Esophagus squamous epithelium (tissue), 5 donors: ENCODE measurements around the gene ARRDC2. TPM values are rescaled to one million over a fixed set of nuclear protein-coding genes. Genes with fewer than 3 reads are reported as not detected.

Source experiments
- DNase-seq: peaks from one replicate; lab custom pipeline; 2025; lab: John Stamatoyannopoulos, UW
- H3K27ac ChIP-seq, 4 donors: fragments of 200-600 bp; sonication (generic); one replicate each; pipeline ENCODE4 v1.5.1; 2016 to 2019; ENCODE audit warnings: mild to moderate bottlenecking in 1 of 4
- H3K27me3 ChIP-seq, 4 donors: fragments of 200-600 bp; sonication (generic); 1 replicate in 3 of 4; 2 replicates in 1 of 4; pipeline versions ENCODE4 v1.5.1 to v1.6.0; 2017 to 2021; ENCODE audit warnings: antibody characterized with exemption in 1 of 4
- H3K36me3 ChIP-seq, 3 donors: fragments of 200-600 bp; sonication (generic); one replicate each; pipeline ENCODE4 v1.5.1; 2016 to 2019
- H3K4me1 ChIP-seq, 3 donors: fragments of 200-600 bp; sonication (generic); one replicate each; pipeline ENCODE4 v1.5.1; 2017 to 2019
- H3K4me3 ChIP-seq, 4 donors: fragments of 200-600 bp; sonication (generic); 1 replicate in 3 of 4; 2 replicates in 1 of 4; pipeline ENCODE4 v1.5.1; 2016 to 2019; ENCODE audit warnings: mild to moderate bottlenecking in 2 of 4, moderate library complexity in 1 of 4
- H3K9me3 ChIP-seq, 3 donors: fragments of 200-600 bp; sonication (generic); one replicate each; pipeline ENCODE4 v1.5.1; 2016 to 2019
- CTCF ChIP-seq, 6 experiments: fragments of 450-650 bp in 4 of 6; fragments of 200-600 bp in 2 of 6; sonication (generic) in 2 of 6; IDR thresholded peaks; one replicate each; pipeline ENCODE4 v1.5.1; 2016 to 2019; ENCODE audit warnings: antibody characterized with exemption in 6 of 6, mild to moderate bottlenecking in 4 of 6, moderate library complexity in 4 of 6
- POLR2A ChIP-seq, 4 donors: fragments of 450-650 bp; IDR thresholded peaks; one replicate each; pipeline ENCODE4 v1.6.1; 2017; ENCODE audit warnings: antibody characterized with exemption in 4 of 4, mild to moderate bottlenecking in 4 of 4, moderate library complexity in 3 of 4
- WGBS, 2 donors: methylation state at CpG; one replicate each; pipeline ENCODE4 v1.1.5; 2018; 5-methylcytosine and 5-hydroxymethylcytosine counted together
- intact Hi-C: fragments of 100-400 bp; cut with DNase I; formaldehyde crosslinking; loops from one replicate; pipeline ENCODE4 v1.15.0; 2022
- total RNA-seq, 4 donors: library from RNA; depleted of rRNA; stranded (reverse); fragments of >200 nt; gene quantifications; one replicate each; pipeline ENCODE4 v1.1.0, GENCODE V29; 2016
- donor health status: DM: yes; HTN: yes; CAD: no.

The ARRDC2 gene
- total RNA-seq = 10 to 100 TPM; 12.4 to 37.2 (median 15.4) TPM

- peak within 1 kb of the TSS; percentile 86 to 94 (median 92) for H3K27ac ChIP-seq
- H3K4me3 ChIP-seq = peak within 1 kb of the TSS; percentile 39 to 78 (median 62)
- H3K27me3 ChIP-seq = no peaks in the 10 kb centered on the region
- DNase-seq = peak; percentile 75
- intact Hi-C loops = loop anchor here (2.0 kb wide), 1 partner anchor 51 kb away; no protein-coding TSS in a partner anchor
- no peaks in the 10 kb centered on the region for H3K9me3 ChIP-seq
- TF ChIP-seq POLR2A (IDR thresholded peaks at IDR 0.05) (peak in 2 of 4 donors; percentile 17 to 50), CTCF (IDR thresholded peaks at IDR 0.05) (no peak)
- peaks cover 15 to 48% (median 16%) of the 10 kb centered on the region in 3 donors for H3K4me1 ChIP-seq
- peaks cover 17 to 54% (median 28%) of the 10 kb centered on the region in 3 donors for H3K36me3 ChIP-seq
- WGBS, 2 donors = 5 to 7% methylated on average over 6 to 32 of the region's 92 CpGs
These were observed at the start of gene ARRDC2 for GRCh38 chr19:18007917-18008673. ARRDC2 (plus strand) TSS chr19:18008170; CDS start chr19:18008311, 141 bp downstream.

GRCh38 chr19:17963936-17964691 lies 43.9 kb upstream of the ARRDC2 start:
- H3K27me3 ChIP-seq = peaks cover 0 to 83% (median 5%) of the 10 kb centered on the region in 4 donors
- intact Hi-C loops = no loop called here
- no peaks in the 10 kb centered on the region for H3K36me3 ChIP-seq
- no peak for DNase-seq
- H3K4me3 ChIP-seq = no peak overlapping the region
- H3K27ac ChIP-seq = no peak overlapping the region
- peaks cover 0 to 10% (median 3%) of the 10 kb centered on the region in 3 donors for H3K4me1 ChIP-seq
- H3K9me3 ChIP-seq = no peaks in the 10 kb centered on the region
- WGBS, 2 donors = 61 to 70% methylated on average over 3 to 4 of the region's 13 CpGs
- no peak for TF ChIP-seq POLR2A (IDR thresholded peaks at IDR 0.05)

- no peak overlapping the region for H3K27ac ChIP-seq
- 57 to 70% methylated on average over 5 to 9 of the region's 11 CpGs for WGBS, 2 donors
- no peak for DNase-seq
- intact Hi-C loops = no loop called here
- peaks cover 0 to 86% (median 5%) of the 10 kb centered on the region in 4 donors for H3K27me3 ChIP-seq
- H3K4me3 ChIP-seq = no peak overlapping the region
- peaks cover 0 to 10% (median 3%) of the 10 kb centered on the region in 3 donors for H3K4me1 ChIP-seq
- H3K36me3 ChIP-seq = no peaks in the 10 kb centered on the region
- TF ChIP-seq CTCF (IDR thresholded peaks at IDR 0.05) (no peak), POLR2A (IDR thresholded peaks at IDR 0.05) (no peak)
- H3K9me3 ChIP-seq = no peaks in the 10 kb centered on the region
These were observed 42.4 kb upstream of the ARRDC2 start for GRCh38 chr19:17965370-17966128.

GRCh38 chr19:17966129-17966483 lies 41.9 kb upstream of the ARRDC2 start:
- intact Hi-C loops = no loop called here
- TF ChIP-seq CTCF (IDR thresholded peaks at IDR 0.05) (no peak), POLR2A (IDR thresholded peaks at IDR 0.05) (no peak)
- peaks cover 0 to 10% (median 3%) of the 10 kb centered on the region in 3 donors for H3K4me1 ChIP-seq
- peaks cover 0 to 88% (median 5%) of the 10 kb centered on the region in 4 donors for H3K27me3 ChIP-seq
- H3K9me3 ChIP-seq = no peaks in the 10 kb centered on the region
- H3K36me3 ChIP-seq = no peaks in the 10 kb centered on the region
- H3K4me3 ChIP-seq = no peak overlapping the region
- 63 to 66% methylated on average over 2 of the region's 2 CpGs for WGBS, 2 donors
- H3K27ac ChIP-seq = no peak overlapping the region
- DNase-seq = no peak

- H3K27me3 ChIP-seq = peaks cover 0 to 82% (median 5%) of the 10 kb centered on the region in 4 donors
- no peak within 1 kb of the TSS for H3K27ac ChIP-seq
- 3 to 16% methylated on average over 8 to 9 of the region's 59 CpGs for WGBS, 2 donors
- H3K4me3 ChIP-seq = peak within 1 kb of the TSS in 3 of 4 donors; percentile 19 to 47 (median 36)
- TF ChIP-seq CTCF (IDR thresholded peaks at IDR 0.05) = no peak
- no peak for TF ChIP-seq POLR2A (IDR thresholded peaks at IDR 0.05)
- intact Hi-C loops = no loop called here
- no peaks in the 10 kb centered on the region for H3K9me3 ChIP-seq
- H3K4me1 ChIP-seq = peaks cover 0 to 10% (median 3%) of the 10 kb centered on the region in 3 donors
- H3K36me3 ChIP-seq = no peaks in the 10 kb centered on the region
- DNase-seq = no peak
These were observed 41.3 kb upstream of the ARRDC2 start, which contains the start of gene KCNN1 for GRCh38 chr19:17966550-17967256. KCNN1 (plus strand) TSS chr19:17967107; CDS start chr19:17973889, 6,782 bp downstream.
